Vagina (tissue), 2 donors: ENCODE results near the gene CNR1. TPM values are rescaled to one million over a fixed set of nuclear protein-coding genes. Genes with fewer than 3 reads are reported as not detected.

ENCODE experiments used
- DNase-seq, 2 donors: peaks; one replicate each; pipeline ENCODE4 v3.0.0-alpha.2; 2017; ENCODE audit errors: extremely low spot score in 2 of 2
- H3K27ac ChIP-seq: fragments of 200-600 bp; sonication (generic); one replicate; pipeline ENCODE4 v1.5.1; 2019
- H3K27me3 ChIP-seq: fragments of 200-600 bp; sonication (generic); one replicate; pipeline ENCODE4 v1.5.1; 2019
- H3K36me3 ChIP-seq, 2 donors: fragments of 200-600 bp; sonication (generic); one replicate each; pipeline ENCODE4 v1.5.1; 2017 to 2019
- H3K4me1 ChIP-seq: fragments of 200-600 bp; sonication (generic); one replicate; pipeline ENCODE4 v1.5.1; 2019
- H3K4me3 ChIP-seq, 2 donors: fragments of 200-600 bp; sonication (generic); 1 replicate in 1 of 2; 2 replicates in 1 of 2; pipeline ENCODE4 v1.5.1; 2016 to 2019
- H3K9me3 ChIP-seq: fragments of 200-600 bp; sonication (generic); one replicate; pipeline ENCODE4 v1.5.1; 2019
- POLR2A ChIP-seq, 2 donors: fragments of 450-650 bp; IDR thresholded peaks; one replicate each; pipeline ENCODE4 v1.6.1; 2017; ENCODE audit warnings: antibody characterized with exemption in 2 of 2, mild to moderate bottlenecking in 2 of 2, moderate library complexity in 2 of 2
- POLR2AphosphoS5 ChIP-seq, 2 donors: sonication (generic); formaldehyde crosslinking; IDR thresholded peaks; one replicate each; pipeline ENCODE4 v1.9.0; 2017; ENCODE audit warnings: antibody characterized with exemption in 2 of 2, mild to moderate bottlenecking in 2 of 2, low read depth in 1 of 2; ENCODE audit not compliant: insufficient read depth in 1 of 2
- intact Hi-C: fragments of 100-400 bp; cut with DNase I; formaldehyde crosslinking; loops from one replicate; pipeline ENCODE4 v1.15.1; 2023
- total RNA-seq: library from RNA; depleted of rRNA; stranded (reverse); fragments of >200 nt; gene quantifications from one replicate; pipeline ENCODE4 v1.2.3, GENCODE V29; 2016
- TF ChIP-seq, protein P1 (sequence below), 3 experiments: fragments of 450-650 bp in 2 of 3; fragments of 200-600 bp in 1 of 3; sonication (generic) in 1 of 3; IDR thresholded peaks; one replicate each; pipeline ENCODE4 v1.5.1; 2017 to 2019; ENCODE audit warnings: antibody characterized with exemption in 3 of 3, mild to moderate bottlenecking in 2 of 3, moderate library complexity in 2 of 3

CNR1 gene
- total RNA-seq, 1 donor from 2014 or later = 6.1 TPM

DNA sequence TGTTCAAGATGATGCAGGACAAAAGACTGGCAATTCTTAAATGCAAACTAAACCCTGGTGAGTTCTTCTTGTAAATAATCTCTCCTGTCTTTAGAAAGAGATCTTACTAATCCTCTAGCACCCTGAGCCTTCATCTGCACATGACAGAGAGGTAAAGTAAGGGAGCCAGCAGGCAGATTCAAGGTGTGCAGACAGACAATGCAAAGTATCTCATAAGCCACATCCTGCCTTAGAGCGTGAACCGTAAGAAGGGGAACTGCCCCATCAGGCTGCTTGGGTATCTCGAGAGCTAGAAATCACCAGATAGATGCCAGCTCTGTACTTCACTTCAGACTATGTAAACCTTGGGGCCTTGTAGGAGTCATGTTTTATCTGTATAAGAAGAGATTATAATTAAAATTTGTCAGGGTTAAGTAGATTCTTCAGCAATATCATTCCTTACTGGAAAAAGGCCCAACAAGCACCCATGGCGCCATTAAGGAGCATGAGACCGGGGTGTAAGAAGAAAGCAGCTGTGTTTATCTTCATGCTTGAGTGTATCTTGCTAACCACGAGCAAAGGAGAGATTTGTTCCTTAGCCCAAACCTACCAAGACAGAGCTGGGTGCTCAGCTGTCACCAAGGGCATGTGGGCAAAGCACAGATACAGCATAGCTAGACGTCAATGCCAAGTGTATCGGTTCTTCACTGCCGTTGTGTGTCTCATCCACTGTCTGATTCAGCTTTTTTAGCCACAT is 24.4 kb downstream of the CNR1 start:
- no peak for DNase-seq
- H3K4me1 ChIP-seq = no peaks in the 10 kb centered on the region
- no peaks in the 10 kb centered on the region for H3K27me3 ChIP-seq
- H3K36me3 ChIP-seq = no peaks in the 10 kb centered on the region
- H3K27ac ChIP-seq = no peak overlapping the region
- intact Hi-C loops = no loop called here
- TF ChIP-seq, protein P1, sequence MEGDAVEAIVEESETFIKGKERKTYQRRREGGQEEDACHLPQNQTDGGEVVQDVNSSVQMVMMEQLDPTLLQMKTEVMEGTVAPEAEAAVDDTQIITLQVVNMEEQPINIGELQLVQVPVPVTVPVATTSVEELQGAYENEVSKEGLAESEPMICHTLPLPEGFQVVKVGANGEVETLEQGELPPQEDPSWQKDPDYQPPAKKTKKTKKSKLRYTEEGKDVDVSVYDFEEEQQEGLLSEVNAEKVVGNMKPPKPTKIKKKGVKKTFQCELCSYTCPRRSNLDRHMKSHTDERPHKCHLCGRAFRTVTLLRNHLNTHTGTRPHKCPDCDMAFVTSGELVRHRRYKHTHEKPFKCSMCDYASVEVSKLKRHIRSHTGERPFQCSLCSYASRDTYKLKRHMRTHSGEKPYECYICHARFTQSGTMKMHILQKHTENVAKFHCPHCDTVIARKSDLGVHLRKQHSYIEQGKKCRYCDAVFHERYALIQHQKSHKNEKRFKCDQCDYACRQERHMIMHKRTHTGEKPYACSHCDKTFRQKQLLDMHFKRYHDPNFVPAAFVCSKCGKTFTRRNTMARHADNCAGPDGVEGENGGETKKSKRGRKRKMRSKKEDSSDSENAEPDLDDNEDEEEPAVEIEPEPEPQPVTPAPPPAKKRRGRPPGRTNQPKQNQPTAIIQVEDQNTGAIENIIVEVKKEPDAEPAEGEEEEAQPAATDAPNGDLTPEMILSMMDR (IDR thresholded peaks at IDR 0.05) = no peak
- TF ChIP-seq POLR2AphosphoS5 (IDR thresholded peaks at IDR 0.05; ENCODE audit: insufficient read depth in 1 of 2, low read depth in 1 of 2) (no peak), POLR2A (IDR thresholded peaks at IDR 0.05) (no peak)
- no peaks in the 10 kb centered on the region for H3K9me3 ChIP-seq
- H3K4me3 ChIP-seq = no peak overlapping the region

DNA sequence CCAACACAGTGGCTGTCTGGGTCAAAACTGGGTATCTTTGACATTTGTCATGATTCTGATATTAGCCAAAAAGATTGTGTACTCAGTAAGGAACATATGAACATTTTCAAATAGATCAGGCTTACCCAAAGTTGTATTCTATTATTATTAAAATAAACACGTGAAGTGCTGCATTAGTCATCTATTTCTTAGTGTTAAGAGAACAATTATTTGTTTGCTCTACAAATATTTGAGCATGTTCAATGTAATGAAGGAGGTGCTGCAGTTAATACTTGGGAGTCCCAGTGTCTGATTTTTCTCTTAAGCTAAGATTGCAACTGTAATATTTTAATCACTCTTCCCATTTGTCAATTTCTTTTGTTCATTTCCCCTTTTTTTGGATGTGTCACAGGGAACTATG is 28.2 kb downstream of the CNR1 start:
- TF ChIP-seq, protein P1 (IDR thresholded peaks at IDR 0.05) = no peak
- TF ChIP-seq POLR2AphosphoS5 (IDR thresholded peaks at IDR 0.05; ENCODE audit: insufficient read depth in 1 of 2, low read depth in 1 of 2) (no peak), POLR2A (IDR thresholded peaks at IDR 0.05) (no peak)
- no peak overlapping the region for H3K4me3 ChIP-seq
- no peak for DNase-seq
- H3K27me3 ChIP-seq = no peaks in the 10 kb centered on the region
- H3K4me1 ChIP-seq = no peaks in the 10 kb centered on the region
- H3K27ac ChIP-seq = no peak overlapping the region
- intact Hi-C loops = no loop called here
- no peaks in the 10 kb centered on the region for H3K36me3 ChIP-seq
- H3K9me3 ChIP-seq = no peaks in the 10 kb centered on the region

DNA sequence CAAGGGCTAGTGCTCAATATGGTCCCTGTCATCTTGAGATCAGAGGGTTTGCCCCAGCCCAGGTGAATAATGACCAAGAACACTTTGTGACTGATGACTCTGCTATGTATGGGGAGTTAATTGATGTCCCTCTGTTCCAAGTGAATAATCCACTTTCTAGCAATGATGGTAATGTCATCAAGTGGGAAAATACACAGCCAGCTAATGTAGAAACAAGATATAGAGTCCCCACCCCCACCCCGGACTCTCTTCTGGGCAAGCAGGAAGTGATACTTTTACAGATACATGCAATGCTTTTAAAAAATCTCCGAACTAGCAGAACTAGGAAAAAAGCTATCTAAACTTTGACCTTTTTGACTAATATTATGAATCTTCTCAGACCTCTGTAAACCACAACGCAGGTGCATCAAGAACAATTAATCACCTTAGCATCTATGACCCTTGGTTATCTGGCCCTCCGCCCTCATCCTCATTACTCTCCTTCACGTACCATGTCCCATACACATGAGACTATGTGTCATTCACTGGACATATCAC is 30.5 kb downstream of the CNR1 start:
- DNase-seq = no peak
- Histone ChIP-seq H3K36me3 (no peaks in the 10 kb centered on the region), H3K9me3 (no peaks in the 10 kb centered on the region), H3K4me3 (no peak overlapping the region), H3K27me3 (no peaks in the 10 kb centered on the region), H3K4me1 (no peaks in the 10 kb centered on the region), H3K27ac (no peak overlapping the region)
- intact Hi-C loops = no loop called here
- TF ChIP-seq, protein P1 (IDR thresholded peaks at IDR 0.05) = no peak
- no peak for TF ChIP-seq POLR2A (IDR thresholded peaks at IDR 0.05)
- no peak for TF ChIP-seq POLR2AphosphoS5 (IDR thresholded peaks at IDR 0.05; ENCODE audit: insufficient read depth in 1 of 2, low read depth in 1 of 2)

- Histone ChIP-seq H3K27ac (no peak overlapping the region), H3K36me3 (no peaks in the 10 kb centered on the region), H3K4me3 (no peak overlapping the region), H3K4me1 (no peaks in the 10 kb centered on the region), H3K9me3 (no peaks in the 10 kb centered on the region), H3K27me3 (no peaks in the 10 kb centered on the region)
- intact Hi-C loops = no loop called here
- TF ChIP-seq, protein P1 (IDR thresholded peaks at IDR 0.05) = no peak
- TF ChIP-seq POLR2AphosphoS5 (IDR thresholded peaks at IDR 0.05; ENCODE audit: insufficient read depth in 1 of 2, low read depth in 1 of 2) (no peak), POLR2A (IDR thresholded peaks at IDR 0.05) (no peak)
- no peak for DNase-seq
These were observed 31.6 kb downstream of the CNR1 start for GRCh38 chr6:88134575-88134974.

GRCh38 chr6:88133718-88134117 is 32.4 kb downstream of the CNR1 start:
- no peaks in the 10 kb centered on the region for H3K4me1 ChIP-seq
- H3K27me3 ChIP-seq = no peaks in the 10 kb centered on the region
- no peak for DNase-seq
- TF ChIP-seq, protein P1 (IDR thresholded peaks at IDR 0.05) = no peak
- no peak for TF ChIP-seq POLR2AphosphoS5 (IDR thresholded peaks at IDR 0.05; ENCODE audit: insufficient read depth in 1 of 2, low read depth in 1 of 2)
- no peak for TF ChIP-seq POLR2A (IDR thresholded peaks at IDR 0.05)
- H3K27ac ChIP-seq = no peak overlapping the region
- H3K9me3 ChIP-seq = no peaks in the 10 kb centered on the region
- H3K36me3 ChIP-seq = no peaks in the 10 kb centered on the region
- intact Hi-C loops = no loop called here
- H3K4me3 ChIP-seq = no peak overlapping the region
